HTERT RPE-1 (cell line): ENCODE data around the gene CHST8.
"Not testable (repeated sequence)": the region's sequence is repeated elsewhere in the genome, so short reads cannot be mapped to it uniquely, and the experiment has no call there.

Experiments
- in situ Hi-C: fragments of 300-500 bp; cut with MboI; formaldehyde crosslinking; loops from 4 replicates; pipeline ENCODE4 v1.14.3; 2020; ENCODE audit warnings: low sequenced_read_pairs

Gene CHST8

GRCh38 chr19:33689138-33689746 is 67.5 kb downstream of the CHST8 start:
- in situ Hi-C loops = no loop called here

- in situ Hi-C loops = no loop called here
Measured at GRCh38 chr19:33689868-33690267, 68.1 kb downstream of the CHST8 start.

- in situ Hi-C loops = no loop called here
Measured at GRCh38 chr19:33690378-33691029, 68.8 kb downstream of the CHST8 start.

GRCh38 chr19:33691030-33691427 is 69.3 kb downstream of the CHST8 start:
- in situ Hi-C loops = no loop called here

- in situ Hi-C loops = no loop called here
Measured at GRCh38 chr19:33691736-33692135, 70.0 kb downstream of the CHST8 start.

GRCh38 chr19:33693678-33694077 is 71.9 kb downstream of the CHST8 start:
- in situ Hi-C loops = no loop called here

GRCh38 chr19:33695547-33695946 is 73.8 kb downstream of the CHST8 start:
- in situ Hi-C loops = not testable (repeated sequence)

GRCh38 chr19:33697766-33698165 is 76.0 kb downstream of the CHST8 start:
- in situ Hi-C loops = no loop called here

- in situ Hi-C loops = no loop called here
Measured at GRCh38 chr19:33698576-33699435, 77.1 kb downstream of the CHST8 start.

- in situ Hi-C loops = no loop called here
Measured at GRCh38 chr19:33699754-33700407, 78.1 kb downstream of the CHST8 start.

GRCh38 chr19:33700408-33701013 is 78.8 kb downstream of the CHST8 start:
- in situ Hi-C loops = no loop called here

GRCh38 chr19:33701565-33701964 is 79.8 kb downstream of the CHST8 start:
- in situ Hi-C loops = no loop called here

- in situ Hi-C loops = no loop called here
Measured at GRCh38 chr19:33702606-33703437, 81.1 kb downstream of the CHST8 start.

- in situ Hi-C loops = no loop called here
Measured at GRCh38 chr19:33703438-33703750, 81.6 kb downstream of the CHST8 start.

GRCh38 chr19:33703821-33704220 is 82.1 kb downstream of the CHST8 start:
- in situ Hi-C loops = no loop called here

- in situ Hi-C loops = no loop called here
Measured at GRCh38 chr19:33704271-33704670, 82.5 kb downstream of the CHST8 start.

- in situ Hi-C loops = no loop called here
Measured at GRCh38 chr19:33705090-33705847, 83.5 kb downstream of the CHST8 start.

- in situ Hi-C loops = no loop called here
Measured at GRCh38 chr19:33705860-33706259, 84.1 kb downstream of the CHST8 start.

GRCh38 chr19:33706631-33707030 is 84.9 kb downstream of the CHST8 start:
- in situ Hi-C loops = no loop called here

GRCh38 chr19:33712268-33712667 is 90.5 kb downstream of the CHST8 start:
- in situ Hi-C loops = no loop called here
